SHP77 (cell line): Measurements from ENCODE around the gene RALGPS2.

Experiments used
- DNase-seq, 2 experiments: peaks; one replicate each; lab custom pipeline; 2025; lab: John Stamatoyannopoulos, UW

Gene RALGPS2

GRCh38 chr1:178864326-178864725 is 139.3 kb downstream of the RALGPS2 start:
- DNase-seq = no peak

GRCh38 chr1:178867670-178868069 is 142.6 kb downstream of the RALGPS2 start:
- no peak for DNase-seq

- DNase-seq = no peak
Observed at GRCh38 chr1:178868706-178869105, 143.7 kb downstream of the RALGPS2 start.

- no peak for DNase-seq
Observed at GRCh38 chr1:178869119-178869697, 144.2 kb downstream of the RALGPS2 start.

- DNase-seq = no peak
Observed at GRCh38 chr1:178870221-178870620, 145.2 kb downstream of the RALGPS2 start.

- DNase-seq = no peak
Observed at GRCh38 chr1:178870944-178871343, 145.9 kb downstream of the RALGPS2 start, which contains the start of gene ANGPTL1. Gene ANGPTL1, minus strand, starts transcription at chr1:178871077. Its CDS starts 5,301 bp downstream, at chr1:178865776.

- no peak for DNase-seq
Observed at GRCh38 chr1:178871551-178872320, 146.7 kb downstream of the RALGPS2 start.

- no peak for DNase-seq
Observed at GRCh38 chr1:178874966-178875365, 149.9 kb downstream of the RALGPS2 start.

- no peak for DNase-seq
Observed at GRCh38 chr1:178875936-178876335, 150.9 kb downstream of the RALGPS2 start.

- no peak for DNase-seq
Observed at GRCh38 chr1:178877896-178878295, 152.9 kb downstream of the RALGPS2 start.

- DNase-seq = no peak
Observed at GRCh38 chr1:178881950-178882349, 156.9 kb downstream of the RALGPS2 start.

- DNase-seq = no peak
Observed at GRCh38 chr1:178885869-178886268, 160.8 kb downstream of the RALGPS2 start.

GRCh38 chr1:178886551-178886950 is 161.5 kb downstream of the RALGPS2 start:
- DNase-seq = no peak

GRCh38 chr1:178895928-178896327 is 170.9 kb downstream of the RALGPS2 start:
- DNase-seq = no peak

GRCh38 chr1:178898401-178898800 is 173.4 kb downstream of the RALGPS2 start:
- DNase-seq = no peak

GRCh38 chr1:178899402-178899801 is 174.4 kb downstream of the RALGPS2 start:
- DNase-seq = no peak

- DNase-seq = no peak
Observed at GRCh38 chr1:178901482-178902125, 176.6 kb downstream of the RALGPS2 start.

GRCh38 chr1:178908358-178908757 is 183.3 kb downstream of the RALGPS2 start:
- no peak for DNase-seq

GRCh38 chr1:178910023-178910422 is 185.0 kb downstream of the RALGPS2 start:
- DNase-seq = no peak

GRCh38 chr1:178912597-178912996 is 187.6 kb downstream of the RALGPS2 start:
- DNase-seq = no peak

- no peak for DNase-seq
Observed at GRCh38 chr1:178916448-178917174, 191.6 kb downstream of the RALGPS2 start.

GRCh38 chr1:178918308-178918707 is 193.3 kb downstream of the RALGPS2 start:
- DNase-seq = no peak
